Heart left ventricle (tissue), 16 donors: ENCODE results near the gene TTC7B. TPM values are rescaled to one million over a fixed set of nuclear protein-coding genes. Genes with fewer than 3 reads are reported as not detected.
A peak's percentile ranks its signal among the peaks of the same experiment; 100 is the strongest.

Experiments used
- ATAC-seq, 4 donors: fragments of 200-7000 bp; cut with Tn5 transposase; one replicate each; pipeline ENCODE4 v1.9.1; 2020 to 2022; ENCODE audit warnings: moderate library complexity in 4 of 4, mild to moderate bottlenecking in 3 of 4, moderate number of reproducible peaks in 1 of 4
- DNase-seq, 5 donors: peaks; one replicate each; pipeline ENCODE4 v3.0.0-alpha.2; 2020
- H3K27ac ChIP-seq, 12 donors: fragments of 200-600 bp; sonication (generic) in 4 of 12; one replicate each; pipeline versions ENCODE4 v1.5.0 to v1.8.0; 2016 to 2022; ENCODE audit warnings: mild to moderate bottlenecking in 2 of 12
- H3K27me3 ChIP-seq, 9 donors: fragments of 200-600 bp; sonication (generic) in 2 of 9; one replicate each; pipeline versions ENCODE4 v1.5.1 to v1.8.0; 2016 to 2022; ENCODE audit warnings: mild to moderate bottlenecking in 3 of 9
- H3K36me3 ChIP-seq, 9 donors: fragments of 200-600 bp; sonication (generic) in 2 of 9; one replicate each; pipeline versions ENCODE4 v1.5.0 to v1.8.0; 2018 to 2022; ENCODE audit warnings: mild to moderate bottlenecking in 2 of 9
- H3K4me1 ChIP-seq, 12 donors: fragments of 200-600 bp; sonication (generic) in 4 of 12; one replicate each; pipeline versions ENCODE4 v1.5.0 to v1.8.0; 2016 to 2022; ENCODE audit warnings: mild to moderate bottlenecking in 3 of 12
- H3K4me3 ChIP-seq, 12 donors: fragments of 200-600 bp; sonication (generic) in 4 of 12; one replicate each; pipeline versions ENCODE4 v1.5.0 to v1.8.0; 2017 to 2022; ENCODE audit warnings: mild to moderate bottlenecking in 9 of 12, moderate library complexity in 4 of 12
- H3K9me3 ChIP-seq, 12 donors: fragments of 200-600 bp; sonication (generic) in 4 of 12; one replicate each; pipeline versions ENCODE4 v1.5.0 to v1.8.0; 2016 to 2022; ENCODE audit warnings: mild to moderate bottlenecking in 1 of 12
- CTCF ChIP-seq, 12 donors: fragments of 200-600 bp; sonication (generic) in 4 of 12; IDR thresholded peaks; one replicate each; pipeline versions ENCODE4 v1.5.0 to v1.8.0; 2018 to 2022; ENCODE audit warnings: antibody characterized with exemption in 12 of 12, mild to moderate bottlenecking in 5 of 12
- POLR2A ChIP-seq, 2 donors: fragments of 450-650 bp; IDR thresholded peaks; one replicate each; pipeline ENCODE4 v1.6.1; 2017; ENCODE audit warnings: antibody characterized with exemption in 2 of 2, mild to moderate bottlenecking in 2 of 2, moderate library complexity in 2 of 2
- WGBS, 4 donors: extraction: QIAGEN DNeasy Blood & Tissue Kit in 2 of 4; methylation state at CpG; one replicate each; pipeline versions ENCODE4 v1.1.5 to v1.1.7; 2013 to 2018; 5-methylcytosine and 5-hydroxymethylcytosine counted together
- intact Hi-C, 10 donors: fragments of 100-400 bp; cut with DNase I; formaldehyde crosslinking; loops; one replicate each; pipeline versions ENCODE4 v1.11.1 to v1.14.2; 2022
- polyA plus RNA-seq, 2 donors: library from polyadenylated mRNA; stranded (reverse); fragments of 200-250 nt; gene quantifications; one replicate each; pipeline ENCODE4 v1.2.3, GENCODE V29; 2013
- total RNA-seq, 9 donors: library from RNA; depleted of rRNA in 2 of 9; stranded (reverse); fragments of >200 nt in 2 of 9; fragmentation: NEBNext Ultra II Directional in 3 of 9; extraction: Animal tissue kit (Norgen Biotek cat#: 25700) in 3 of 9; gene quantifications; one replicate each; pipeline versions ENCODE4 v1.1.0 to v1.2.4, GENCODE V29; 2016 to 2023
- donor health status: ischemic (EF 13 %, LVEDD 7.1; RV severe dilation, severe dysfunction).
- donor health status: healthy with polysubstance abuse.
- donor health status: DM: no; HTN: yes; CAD: no.
- donor health status: DM: no; HTN: no; CAD: no.
- donor health status: ischemic (EF 25% LVEDD 6.9; RV normal size, moderate dysfunction).
- donor health status: ischemic (EF 25% LVEDD 5.7; RV mildly dilated, moderate dysfunction).
- donor health status: healthy.
- donor health status: DM: yes; HTN: yes; CAD: no.
- donor health status: ischemic (EF 35%, LVEDD 5.7; RV mildly dilated, moderate dysfunction).
- donor health status: nonischemic (EF 11% LVEDD 7.7; RV severe dilation, severe dysfunction).
- donor health status: DM: yes; HTN: yes; CAD: no.
- donor health status: PGD.
- donor health status: ischemic (EF 29% LVEDD 5.4; RV normal size, mild dysfunction).
- donor health status: nonischemic (EF 23%, LVEDD 6.1; RV moderate dilation, normal function).

TTC7B gene
- total and polyA plus RNA-seq, 11 donors, result 20.3 to 76.1 (median 62.6) TPM

- H3K36me3 ChIP-seq, result peaks cover 0 to 28% (median 17%) of the 10 kb centered on the region in 9 donors
- DNase-seq (no peak), ATAC-seq (peak in 1 of 4 donors; percentile 39)
- H3K27me3 ChIP-seq, result no peaks in the 10 kb centered on the region
- intact Hi-C loops, result no loop called here
- no peak for TF ChIP-seq CTCF (IDR thresholded peaks at IDR 0.05)
- no peak for TF ChIP-seq POLR2A (IDR thresholded peaks at IDR 0.05)
- WGBS, 4 donors, result 87 to 94% (median 89%) methylated on average over 7 of the region's 7 CpGs
- H3K4me3 ChIP-seq, result no peak overlapping the region
- H3K27ac ChIP-seq, result no peak overlapping the region
- H3K4me1 ChIP-seq, result peaks cover 0 to 8% (median 0%) of the 10 kb centered on the region in 12 donors
- no peaks in the 10 kb centered on the region for H3K9me3 ChIP-seq
Observed at GRCh38 chr14:90788031-90788430, 28.2 kb downstream of the TTC7B start.

GRCh38 chr14:90785876-90786450 is 30.3 kb downstream of the TTC7B start:
- Histone ChIP-seq H3K27me3 (no peaks in the 10 kb centered on the region), H3K36me3 (peaks cover 0 to 41% (median 25%) of the 10 kb centered on the region in 9 donors), H3K9me3 (no peaks in the 10 kb centered on the region), H3K27ac (no peak overlapping the region), H3K4me3 (no peak overlapping the region), H3K4me1 (peaks cover 0 to 7% (median 0%) of the 10 kb centered on the region in 12 donors)
- 89 to 92% (median 91%) methylated on average over 13 to 15 of the region's 15 CpGs for WGBS, 4 donors
- intact Hi-C loops, result no loop called here
- ATAC-seq (peak in 1 of 4 donors; percentile 8), DNase-seq (no peak)
- no peak for TF ChIP-seq CTCF (IDR thresholded peaks at IDR 0.05)
- TF ChIP-seq POLR2A (IDR thresholded peaks at IDR 0.05), result no peak

- Histone ChIP-seq H3K4me3 (no peak overlapping the region), H3K36me3 (peaks cover 0 to 46% (median 27%) of the 10 kb centered on the region in 9 donors), H3K27ac (no peak overlapping the region), H3K4me1 (peaks cover 0 to 6% (median 0%) of the 10 kb centered on the region in 12 donors), H3K9me3 (no peaks in the 10 kb centered on the region), H3K27me3 (no peaks in the 10 kb centered on the region)
- 62 to 69% (median 64%) methylated on average over 7 of the region's 7 CpGs for WGBS, 4 donors
- TF ChIP-seq CTCF (IDR thresholded peaks at IDR 0.05) (peak in 6 of 12 donors; percentile 7 to 35 (median 25)), POLR2A (IDR thresholded peaks at IDR 0.05) (no peak)
- intact Hi-C loops, result no loop called here
- DNase-seq, result peak in 3 of 5 donors; percentile 36 to 80 (median 67)
- peak in 3 of 4 donors; percentile 70 to 85 (median 78) for ATAC-seq
Observed at GRCh38 chr14:90785471-90785870, 30.8 kb downstream of the TTC7B start.

GRCh38 chr14:90784621-90785270 is 31.5 kb downstream of the TTC7B start:
- intact Hi-C loops, result no loop called here
- Histone ChIP-seq H3K4me3 (no peak overlapping the region), H3K36me3 (peaks cover 0 to 53% (median 32%) of the 10 kb centered on the region in 9 donors), H3K9me3 (no peaks in the 10 kb centered on the region), H3K27me3 (no peaks in the 10 kb centered on the region), H3K27ac (no peak overlapping the region), H3K4me1 (peaks cover 0 to 6% (median 0%) of the 10 kb centered on the region in 12 donors)
- TF ChIP-seq POLR2A (IDR thresholded peaks at IDR 0.05) (no peak), CTCF (IDR thresholded peaks at IDR 0.05) (no peak)
- ATAC-seq (no peak), DNase-seq (no peak)
- 77 to 86% (median 81%) methylated on average over 9 of the region's 9 CpGs for WGBS, 4 donors
